H9 (cell line): ENCODE data around the gene MYH7. TPM values are rescaled to one million over a fixed set of nuclear protein-coding genes. Genes with fewer than 3 reads are reported as not detected.

Source experiments
- DNase-seq: peaks from one replicate; pipeline ENCODE4 v3.0.0-alpha.2; 2017
- H2AFZ ChIP-seq: one replicate; pipeline ENCODE4 v1.6.1; 2013; ENCODE audit warnings: mild to moderate bottlenecking, low read length, control low read depth, moderate library complexity
- H2AK5ac ChIP-seq: 2 replicates; pipeline ENCODE4 v1.6.1; 2013; ENCODE audit warnings: low read length, control low read depth, mixed read lengths; ENCODE audit not compliant: insufficient read length
- H2BK120ac ChIP-seq: one replicate; pipeline ENCODE4 v1.6.1; 2013; ENCODE audit warnings: low read depth, mild to moderate bottlenecking, low read length, control low read depth, inconsistent platforms; ENCODE audit not compliant: poor library complexity, severe bottlenecking
- H2BK12ac ChIP-seq: 2 replicates; pipeline ENCODE4 v1.6.1; 2013; ENCODE audit warnings: low read length, control low read depth, mixed read lengths, low read depth; ENCODE audit not compliant: insufficient read length
- H2BK15ac ChIP-seq: 2 replicates; pipeline ENCODE4 v1.6.1; 2013; ENCODE audit warnings: low read depth, low read length, control low read depth
- H2BK20ac ChIP-seq: one replicate; pipeline ENCODE4 v1.6.1; 2013; ENCODE audit warnings: low read depth, mild to moderate bottlenecking, low read length, control low read depth, inconsistent platforms; ENCODE audit not compliant: poor library complexity, severe bottlenecking
- H2BK5ac ChIP-seq: 2 replicates; pipeline ENCODE4 v1.6.1; 2013; ENCODE audit warnings: low read length, control low read depth, mixed read lengths; ENCODE audit not compliant: insufficient read length
- H3K14ac ChIP-seq: 2 replicates; pipeline ENCODE4 v1.6.1; 2013; ENCODE audit warnings: low read length, control low read depth; ENCODE audit not compliant: insufficient read depth
- H3K18ac ChIP-seq: 2 replicates; pipeline ENCODE4 v1.6.1; 2013; ENCODE audit warnings: low read depth, mild to moderate bottlenecking, mixed read lengths, low read length, control low read depth; ENCODE audit not compliant: insufficient read length
- H3K23ac ChIP-seq: 2 replicates; pipeline ENCODE4 v1.6.1; 2013; ENCODE audit warnings: low read length, control low read depth, mixed read lengths, low read depth; ENCODE audit not compliant: insufficient read length
- H3K23me2 ChIP-seq: 2 replicates; pipeline ENCODE4 v1.6.1; 2013; ENCODE audit warnings: low read depth, mild to moderate bottlenecking, mixed read lengths, low read length, control low read depth; ENCODE audit not compliant: insufficient read length, poor library complexity, severe bottlenecking
- H3K27ac ChIP-seq: 2 replicates; pipeline ENCODE4 v1.5.1; 2013; ENCODE audit warnings: low read length, control low read depth, mixed read lengths, low read depth; ENCODE audit not compliant: insufficient read length
- H3K27me3 ChIP-seq: 2 replicates; pipeline ENCODE4 v1.6.1; 2013; ENCODE audit warnings: low read length, control low read depth, inconsistent platforms; ENCODE audit not compliant: insufficient read depth
- H3K4ac ChIP-seq: 2 replicates; pipeline ENCODE4 v1.6.1; 2013; ENCODE audit warnings: low read depth, mild to moderate bottlenecking, control low read depth, inconsistent platforms, low read length, moderate library complexity
- H3K4me1 ChIP-seq: 2 replicates; pipeline ENCODE4 v1.6.1; 2013; ENCODE audit warnings: low read length, control low read depth, inconsistent platforms; ENCODE audit not compliant: insufficient read depth
- H3K4me2 ChIP-seq: 2 replicates; pipeline ENCODE4 v1.6.1; 2013; ENCODE audit warnings: low read length, control low read depth, mixed read lengths; ENCODE audit not compliant: insufficient read length, insufficient read depth
- H3K56ac ChIP-seq: 2 replicates; pipeline ENCODE4 v1.6.1; 2013; ENCODE audit warnings: low read depth, mild to moderate bottlenecking, mixed read lengths, low read length, control low read depth; ENCODE audit not compliant: insufficient read length
- H3K79me1 ChIP-seq: 2 replicates; pipeline ENCODE4 v1.6.1; 2013; ENCODE audit warnings: low read depth, mild to moderate bottlenecking, moderate library complexity, low read length, control low read depth, inconsistent platforms; ENCODE audit not compliant: insufficient read depth, poor library complexity, severe bottlenecking
- H3K79me2 ChIP-seq: 2 replicates; pipeline ENCODE4 v1.6.1; 2013; ENCODE audit warnings: low read length, control low read depth, inconsistent platforms; ENCODE audit not compliant: insufficient read depth
- H3K9ac ChIP-seq: 2 replicates; pipeline ENCODE4 v1.6.1; 2013; ENCODE audit warnings: low read length, control low read depth, mixed read lengths; ENCODE audit not compliant: insufficient read length; ENCODE audit errors: extremely low read depth
- H3K9me3 ChIP-seq: one replicate; pipeline ENCODE4 v1.6.1; 2013; ENCODE audit warnings: low read depth, low read length, inconsistent platforms; ENCODE audit not compliant: control insufficient read depth
- H3T11ph ChIP-seq: one replicate; pipeline ENCODE4 v1.6.1; 2013; ENCODE audit warnings: mild to moderate bottlenecking, low read length, control low read depth, inconsistent platforms
- H4K20me1 ChIP-seq: one replicate; pipeline ENCODE4 v1.6.1; 2013; ENCODE audit not compliant: control insufficient read depth, insufficient read length, insufficient read depth
- H4K5ac ChIP-seq: 2 replicates; pipeline ENCODE4 v1.6.1; 2013; ENCODE audit warnings: low read depth, mild to moderate bottlenecking, mixed read lengths, low read length, control low read depth; ENCODE audit not compliant: insufficient read length
- H4K8ac ChIP-seq: replicated peaks from 2 replicates; pipeline ENCODE4 v1.6.1; 2013; ENCODE audit warnings: low read length, control low read depth, mixed read lengths, low read depth; ENCODE audit not compliant: insufficient read length
- H4K91ac ChIP-seq: 2 replicates; pipeline ENCODE4 v1.6.1; 2013; ENCODE audit warnings: low read depth, mild to moderate bottlenecking, moderate library complexity, mixed read lengths, low read length, control low read depth; ENCODE audit not compliant: insufficient read length
- H3K27ac Mint-ChIP-seq, 3 experiments: 2 replicates in 2 of 3; 3 replicates in 1 of 3; pipeline ENCODE4 v1.8.0; 2020 to 2021; ENCODE audit warnings: mixed read lengths in 3 of 3, mild to moderate bottlenecking in 1 of 3, moderate library complexity in 1 of 3
- H3K27me3 Mint-ChIP-seq: 2 replicates; pipeline ENCODE4 v1.8.0; 2021; ENCODE audit warnings: low read depth, mild to moderate bottlenecking, moderate library complexity, mixed read lengths
- H3K36me3 Mint-ChIP-seq, 3 experiments: 2 replicates in 2 of 3; 3 replicates in 1 of 3; pipeline ENCODE4 v1.8.0; 2020 to 2021; ENCODE audit warnings: low read depth in 3 of 3, mixed read lengths in 3 of 3; ENCODE audit not compliant: insufficient read depth in 1 of 3
- H3K4me1 Mint-ChIP-seq, 2 experiments: 2 replicates each; pipeline ENCODE4 v1.8.0; 2020; ENCODE audit warnings: mixed read lengths in 2 of 2
- H3K4me3 Mint-ChIP-seq, 2 experiments: 2 replicates in 1 of 2; 3 replicates in 1 of 2; pipeline ENCODE4 v1.8.0; 2020 to 2021; ENCODE audit warnings: mild to moderate bottlenecking in 2 of 2, mixed read lengths in 2 of 2, moderate library complexity in 1 of 2
- H3K9me3 Mint-ChIP-seq, 2 experiments: 2 replicates in 1 of 2; 3 replicates in 1 of 2; pipeline ENCODE4 v1.8.0; 2020; ENCODE audit warnings: mild to moderate bottlenecking in 2 of 2, mixed read lengths in 2 of 2, moderate library complexity in 1 of 2
- CTCF ChIP-seq: fragments of 200-600 bp; sonication (generic); conservative IDR thresholded peaks from 3 replicates; pipeline ENCODE4 v1.8.0; 2021; ENCODE audit warnings: antibody characterized with exemption, mild to moderate bottlenecking
- WGBS: extraction: QIAGEN DNeasy Blood & Tissue Kit; methylation state at CpG from one replicate; pipeline ENCODE4 v1.1.7; 2013; ENCODE audit warnings: missing lambda C conversion rate, low lambda C conversion rate, mixed read lengths; ENCODE audit not compliant: insufficient read length; ENCODE audit errors: extremely low coverage; 5-methylcytosine and 5-hydroxymethylcytosine counted together
- total RNA-seq: library from RNA; stranded (reverse); gene quantifications from 2 replicates; pipeline ENCODE4 v1.2.1, GENCODE V29; 2021

The MYH7 gene
- total RNA-seq, 1 experiment from 2014 or later: not detected

GRCh38 chr14:23375527-23376251 is 59.8 kb downstream of the MYH7 start:
- H3K36me3 Mint-ChIP-seq: no peaks in the 10 kb centered on the region
- H4K20me1 ChIP-seq: no peaks in the 10 kb centered on the region
- no peaks in the 10 kb centered on the region for H3K9me3 ChIP-seq
- H3K23ac ChIP-seq: no peak overlapping the region
- no peak overlapping the region for H3K9ac ChIP-seq
- no peak overlapping the region for H2AFZ ChIP-seq
- H3K23me2 ChIP-seq: no peaks in the 10 kb centered on the region
- peaks cover 9 to 22% of the 10 kb centered on the region in 2 experiments for H3K4me1 Mint-ChIP-seq
- peak overlapping the region in 1 of 2 experiments; percentile 47; a peak in 2 of 5 replicates for H3K4me3 Mint-ChIP-seq
- no peak overlapping the region for H3K27ac ChIP-seq
- no peak overlapping the region for H4K5ac ChIP-seq
- no peak overlapping the region for H4K91ac ChIP-seq
- no peak for DNase-seq
- H2BK15ac ChIP-seq: no peak overlapping the region
- peaks cover 79% of the 10 kb centered on the region for H3K27me3 Mint-ChIP-seq
- no peak overlapping the region for H3K14ac ChIP-seq
- no peak overlapping the region for H3K4me2 ChIP-seq
- no CpG with 5 or more reads among the region's 21 CpGs for WGBS
- H3K18ac ChIP-seq: no peak overlapping the region
- H3K56ac ChIP-seq: no peak overlapping the region
- no peaks in the 10 kb centered on the region for H3K79me2 ChIP-seq
- H2BK120ac ChIP-seq: no peak overlapping the region
- H3K27me3 ChIP-seq: no peaks in the 10 kb centered on the region; the same call in 1 of the 2 replicates
- no peak overlapping the region for H3T11ph ChIP-seq
- no peaks in the 10 kb centered on the region for H3K79me1 ChIP-seq
- H2AK5ac ChIP-seq: no peak overlapping the region
- no peak overlapping the region for H3K27ac Mint-ChIP-seq
- no peaks in the 10 kb centered on the region for H3K9me3 Mint-ChIP-seq
- H4K8ac ChIP-seq: no peak overlapping the region
- no peak overlapping the region for H2BK12ac ChIP-seq
- H3K4me1 ChIP-seq: no peaks in the 10 kb centered on the region
- H2BK5ac ChIP-seq: no peak overlapping the region
- no peak overlapping the region for H2BK20ac ChIP-seq
- TF ChIP-seq CTCF: no peak
- no peak overlapping the region for H3K4ac ChIP-seq
